ENCODE results near the gene GPR17.

The GPR17 gene

DNA sequence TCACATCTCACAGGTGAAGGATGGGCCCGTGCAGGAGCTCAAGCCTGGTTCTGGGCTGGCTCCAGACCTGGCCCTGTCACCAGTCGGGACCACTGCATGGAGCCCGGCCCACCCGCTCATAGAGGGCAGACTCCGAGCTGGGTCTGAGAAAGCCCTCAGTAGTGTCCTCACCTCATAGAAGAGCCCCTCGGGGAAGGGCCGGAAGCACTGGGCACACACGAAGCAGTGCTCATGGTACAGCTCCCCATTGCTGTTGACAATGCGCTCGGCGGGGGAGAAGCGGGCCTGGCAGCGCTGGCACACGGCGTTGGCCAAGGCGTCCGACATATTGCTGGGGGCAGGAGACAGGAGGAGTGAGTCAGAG lies 11.3 kb downstream of the GPR17 start:
- no peak for DNase-seq (ENCODE audit: low read depth, low spot score)
- no peak overlapping the region for H3K4me3 ChIP-seq (ENCODE audit: low read depth, low read length)
- CTCF ChIA-PET, result interaction anchor here (1.5 to 2.1 kb wide), 3 partner anchors 7 to 19 kb away, joined by 3 to 7 read pairs (median 7); partner anchors contain the start of gene LIMS2
- POLR2A ChIA-PET, result no interaction called here
- TF ChIP-seq, protein P1, sequence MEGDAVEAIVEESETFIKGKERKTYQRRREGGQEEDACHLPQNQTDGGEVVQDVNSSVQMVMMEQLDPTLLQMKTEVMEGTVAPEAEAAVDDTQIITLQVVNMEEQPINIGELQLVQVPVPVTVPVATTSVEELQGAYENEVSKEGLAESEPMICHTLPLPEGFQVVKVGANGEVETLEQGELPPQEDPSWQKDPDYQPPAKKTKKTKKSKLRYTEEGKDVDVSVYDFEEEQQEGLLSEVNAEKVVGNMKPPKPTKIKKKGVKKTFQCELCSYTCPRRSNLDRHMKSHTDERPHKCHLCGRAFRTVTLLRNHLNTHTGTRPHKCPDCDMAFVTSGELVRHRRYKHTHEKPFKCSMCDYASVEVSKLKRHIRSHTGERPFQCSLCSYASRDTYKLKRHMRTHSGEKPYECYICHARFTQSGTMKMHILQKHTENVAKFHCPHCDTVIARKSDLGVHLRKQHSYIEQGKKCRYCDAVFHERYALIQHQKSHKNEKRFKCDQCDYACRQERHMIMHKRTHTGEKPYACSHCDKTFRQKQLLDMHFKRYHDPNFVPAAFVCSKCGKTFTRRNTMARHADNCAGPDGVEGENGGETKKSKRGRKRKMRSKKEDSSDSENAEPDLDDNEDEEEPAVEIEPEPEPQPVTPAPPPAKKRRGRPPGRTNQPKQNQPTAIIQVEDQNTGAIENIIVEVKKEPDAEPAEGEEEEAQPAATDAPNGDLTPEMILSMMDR (IDR thresholded peaks at IDR 0.05; ENCODE audit: insufficient read depth, low read length, missing control alignments), result no peak

GRCh38 chr2:127658146-127658545 lies 12.2 kb downstream of the GPR17 start:
- CTCF ChIA-PET, result interaction anchor here (1.5 to 2.1 kb wide), 2 partner anchors 8 to 10 kb away, joined by 3 to 7 read pairs; no protein-coding TSS in a partner anchor
- POLR2A ChIA-PET, result no interaction called here
- H3K4me3 ChIP-seq (ENCODE audit: low read depth, low read length), result no peak overlapping the region
- TF ChIP-seq, protein P1 (IDR thresholded peaks at IDR 0.05; ENCODE audit: insufficient read depth, low read length, missing control alignments), result no peak
- no peak for DNase-seq (ENCODE audit: low read depth, low spot score)

GRCh38 chr2:127658641-127659407 lies 12.9 kb downstream of the GPR17 start:
- DNase-seq (ENCODE audit: low read depth, low spot score), result no peak
- TF ChIP-seq, protein P1 (IDR thresholded peaks at IDR 0.05; ENCODE audit: insufficient read depth, low read length, missing control alignments), result no peak
- H3K4me3 ChIP-seq (ENCODE audit: low read depth, low read length), result no peak overlapping the region
- POLR2A ChIA-PET, result no interaction called here
- CTCF ChIA-PET, result interaction anchor here (1.2 to 2.5 kb wide), 4 partner anchors 9 to 16 kb away, joined by 3 to 13 read pairs (median 6); partner anchors contain the start of gene LIMS2

- ChIA-PET CTCF (interaction anchor here (1.2 to 2.5 kb wide), 2 partner anchors 10 to 15 kb away, joined by 4 to 13 read pairs; partner anchors contain the start of gene LIMS2), POLR2A (no interaction called here)
- no peak for DNase-seq (ENCODE audit: low read depth, low spot score)
- TF ChIP-seq, protein P1 (IDR thresholded peaks at IDR 0.05; ENCODE audit: insufficient read depth, low read length, missing control alignments), result no peak
- H3K4me3 ChIP-seq (ENCODE audit: low read depth, low read length), result no peak overlapping the region
Observed at GRCh38 chr2:127659408-127660290, 13.7 kb downstream of the GPR17 start.

DNA sequence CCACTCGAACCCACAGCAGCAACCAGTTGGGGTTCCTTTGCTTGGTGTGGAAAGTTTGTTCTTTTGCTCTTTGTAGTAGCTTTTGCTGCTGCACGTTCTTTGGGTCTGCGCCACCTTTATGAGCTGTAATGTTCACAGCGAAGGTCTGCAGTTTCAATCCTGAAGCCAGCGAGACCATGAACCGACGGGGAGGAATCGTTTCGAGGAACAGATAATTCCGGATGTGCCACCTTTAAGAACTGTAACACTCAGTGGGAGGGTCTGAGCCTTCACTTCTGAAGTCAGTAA lies 14.3 kb downstream of the GPR17 start:
- TF ChIP-seq, protein P1 (IDR thresholded peaks at IDR 0.05; ENCODE audit: insufficient read depth, low read length, missing control alignments), result no peak
- no peak for DNase-seq (ENCODE audit: low read depth, low spot score)
- CTCF ChIA-PET, result interaction anchor here (1.2 to 2.5 kb wide), 2 partner anchors 10 to 15 kb away, joined by 4 to 13 read pairs; partner anchors contain the start of gene LIMS2
- POLR2A ChIA-PET, result no interaction called here
- no peak overlapping the region for H3K4me3 ChIP-seq (ENCODE audit: low read depth, low read length)

All from AG04449 (cell line).